ENCODE data around the gene KCTD2. TPM values are rescaled to one million over a fixed set of nuclear protein-coding genes. Genes with fewer than 3 reads are reported as not detected.

Gene KCTD2
- total RNA-seq, 6 donors from 2014 or later = 17.8 to 26.1 (median 22.9) TPM

- peaks cover 33 to 50% (median 40%) of the 10 kb centered on the region in 4 donors for H3K4me1 ChIP-seq
- 83% methylated on average over 5 to 7 of the region's 8 CpGs for WGBS, 2 donors
- H3K27me3 ChIP-seq = no peaks in the 10 kb centered on the region
- TF ChIP-seq POLR2AphosphoS5 (IDR thresholded peaks at IDR 0.05) (no peak), POLR2A (IDR thresholded peaks at IDR 0.05) (no peak), EP300 (IDR thresholded peaks at IDR 0.05) (no peak), CTCF (IDR thresholded peaks at IDR 0.05) (no peak)
- H3K4me3 ChIP-seq = no peak overlapping the region
- no peaks in the 10 kb centered on the region for H3K36me3 ChIP-seq
- no peaks in the 10 kb centered on the region for H3K9me3 ChIP-seq
- no peak for DNase-seq
- H3K27ac ChIP-seq = peak overlapping the region; percentile 84 to 90 (median 88)
- peak in 1 of 2 donors; percentile 3 for ATAC-seq (ENCODE audit: low FRiP score in 2 of 2)
These were observed 32.0 kb downstream of the KCTD2 start for GRCh38 chr17:75079023-75079373.

- Histone ChIP-seq H3K4me1 (peaks cover 38 to 57% (median 47%) of the 10 kb centered on the region in 4 donors), H3K9me3 (no peaks in the 10 kb centered on the region), H3K4me3 (no peak overlapping the region), H3K27ac (no peak overlapping the region), H3K36me3 (no peaks in the 10 kb centered on the region), H3K27me3 (no peaks in the 10 kb centered on the region)
- TF ChIP-seq CTCF (IDR thresholded peaks at IDR 0.05) (no peak), POLR2A (IDR thresholded peaks at IDR 0.05) (no peak), EP300 (IDR thresholded peaks at IDR 0.05) (no peak), POLR2AphosphoS5 (IDR thresholded peaks at IDR 0.05) (no peak)
- no peak for ATAC-seq (ENCODE audit: low FRiP score in 2 of 2)
- DNase-seq = no peak
- WGBS, 2 donors = 83 to 86% methylated on average over 13 of the region's 13 CpGs
These were observed 34.9 kb downstream of the KCTD2 start for GRCh38 chr17:75081611-75082540.

GRCh38 chr17:75082683-75083082 is 35.7 kb downstream of the KCTD2 start:
- no peak overlapping the region for H3K4me3 ChIP-seq
- no peaks in the 10 kb centered on the region for H3K9me3 ChIP-seq
- TF ChIP-seq POLR2A (IDR thresholded peaks at IDR 0.05) = no peak
- TF ChIP-seq POLR2AphosphoS5 (IDR thresholded peaks at IDR 0.05) = no peak
- no peak for TF ChIP-seq EP300 (IDR thresholded peaks at IDR 0.05)
- TF ChIP-seq CTCF (IDR thresholded peaks at IDR 0.05) = no peak
- peaks cover 35 to 56% (median 44%) of the 10 kb centered on the region in 4 donors for H3K4me1 ChIP-seq
- no peaks in the 10 kb centered on the region for H3K27me3 ChIP-seq
- ATAC-seq (ENCODE audit: low FRiP score in 2 of 2) (no peak), DNase-seq (no peak)
- 88 to 89% methylated on average over 6 of the region's 6 CpGs for WGBS, 2 donors
- H3K27ac ChIP-seq = no peak overlapping the region
- no peaks in the 10 kb centered on the region for H3K36me3 ChIP-seq

GRCh38 chr17:75084039-75084660 is 37.1 kb downstream of the KCTD2 start:
- Histone ChIP-seq H3K36me3 (no peaks in the 10 kb centered on the region), H3K4me1 (peaks cover 29 to 56% (median 38%) of the 10 kb centered on the region in 4 donors), H3K27ac (peak overlapping the region in 3 of 4 donors; percentile 5 to 46 (median 27)), H3K4me3 (no peak overlapping the region), H3K27me3 (no peaks in the 10 kb centered on the region), H3K9me3 (no peaks in the 10 kb centered on the region)
- TF ChIP-seq EP300 (IDR thresholded peaks at IDR 0.05) = no peak
- TF ChIP-seq POLR2A (IDR thresholded peaks at IDR 0.05) = no peak
- no peak for TF ChIP-seq CTCF (IDR thresholded peaks at IDR 0.05)
- no peak for TF ChIP-seq POLR2AphosphoS5 (IDR thresholded peaks at IDR 0.05)
- WGBS, 2 donors = 66% methylated on average over 4 to 14 of the region's 14 CpGs
- DNase-seq (no peak), ATAC-seq (ENCODE audit: low FRiP score in 2 of 2) (no peak)
